ENCODE measurements around the gene VSNL1. TPM values are rescaled to one million over a fixed set of nuclear protein-coding genes. Genes with fewer than 3 reads are reported as not detected.

VSNL1 gene
- total RNA-seq (2014; rRNA removed; shearing (Covaris generic)) (95.6 and 102 TPM in 2 replicates), polyA plus RNA-seq (2016; fragmentation: Nextera tagmentation; extraction: Ambion mirVana) (87.4 and 112 TPM in 2 replicates)
- long read RNA-seq, transcript VSNL1-201 (4 exons, 1,892 nt): major isoform, 49 of 73 reads
- long read RNA-seq, partial matches to known transcripts: 4 of 73 reads
- long read RNA-seq, other reads (novel, unspliced or antisense): 20 of 73 reads

DNA sequence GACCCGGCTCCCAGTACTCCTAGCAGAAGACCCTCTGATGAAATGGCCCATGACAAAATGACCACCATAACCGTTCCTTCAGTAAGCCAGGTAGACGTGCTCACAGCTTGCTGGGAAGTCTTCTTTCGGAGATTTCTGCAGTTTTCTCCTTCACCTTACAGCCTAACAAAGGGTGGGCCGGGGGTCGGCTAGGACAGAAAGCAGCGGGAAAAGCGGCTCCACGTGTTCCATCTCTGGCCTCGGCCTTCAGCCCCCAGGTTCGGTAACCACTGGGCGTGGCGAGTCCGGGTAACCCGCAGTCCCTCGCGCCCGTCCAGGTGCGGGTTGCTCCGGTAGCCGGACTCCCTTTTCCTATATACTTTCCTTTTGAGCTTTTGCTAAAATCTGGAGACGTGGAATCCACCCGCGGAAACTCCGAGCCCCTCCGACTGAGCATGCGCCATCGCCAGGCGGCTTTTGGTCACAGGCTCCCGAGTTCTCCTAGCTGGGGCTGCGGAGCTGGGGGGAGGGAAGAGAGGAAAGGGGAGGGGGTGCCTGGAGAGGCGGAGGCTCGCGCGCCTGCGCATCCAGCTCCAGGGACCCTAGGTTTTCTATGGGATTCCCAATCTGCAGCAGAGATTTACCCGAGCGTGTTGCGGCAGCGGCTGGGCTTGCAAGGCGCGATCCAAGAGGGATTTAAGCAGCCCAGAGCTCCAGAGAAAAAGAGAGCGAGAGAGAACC is at the start of gene VSNL1:
Gene VSNL1, plus strand, starts transcription at position 604 of the 720 bp plus-strand sequence. CDS start 51,379 bp downstream, outside the sequence.
- Mint-ChIP-seq H3K9me3 (no peaks in the 10 kb centered on the region; the same call in 2 of the 3 replicates), H3K27ac (peak within 1 kb of the TSS; percentile 97), H3K27me3 (ENCODE audit: insufficient read depth, low read depth, poor library complexity) (peaks cover 16% of the 10 kb centered on the region), H3K4me3 (peak within 1 kb of the TSS; percentile 93), H3K4me1 (peaks cover 31% of the 10 kb centered on the region), H3K36me3 (ENCODE audit: low read depth) (no peaks in the 10 kb centered on the region)
- Histone ChIP-seq H3K27me3 (ENCODE audit: insufficient read depth) (peaks cover 13% of the 10 kb centered on the region), H4K20me1 (replicated peaks; ENCODE audit: insufficient read depth) (no peaks in the 10 kb centered on the region), H3K4me1 (ENCODE audit: insufficient read depth) (peaks cover 28% of the 10 kb centered on the region), H3K9me2 (ENCODE audit: insufficient read depth) (no peaks in the 10 kb centered on the region), H3K36me3 (ENCODE audit: insufficient read depth) (no peaks in the 10 kb centered on the region), H3K4me2 (peak within 1 kb of the TSS; percentile 82), H2AFZ (no peak within 1 kb of the TSS), H3K4me3 (peak within 1 kb of the TSS; percentile 82), H3F3A (replicated peaks; ENCODE audit: low read depth) (peaks cover 13% of the 10 kb centered on the region), H3K79me2 (replicated peaks; ENCODE audit: insufficient read depth) (peaks cover 34% of the 10 kb centered on the region), H3K27ac (ENCODE audit: low read depth) (peak within 1 kb of the TSS; percentile 93)
- ATAC-seq (peak; percentile 63), DNase-seq (ENCODE audit: low spot score) (peak; percentile 96)
- TF ChIP-seq, protein P1, sequence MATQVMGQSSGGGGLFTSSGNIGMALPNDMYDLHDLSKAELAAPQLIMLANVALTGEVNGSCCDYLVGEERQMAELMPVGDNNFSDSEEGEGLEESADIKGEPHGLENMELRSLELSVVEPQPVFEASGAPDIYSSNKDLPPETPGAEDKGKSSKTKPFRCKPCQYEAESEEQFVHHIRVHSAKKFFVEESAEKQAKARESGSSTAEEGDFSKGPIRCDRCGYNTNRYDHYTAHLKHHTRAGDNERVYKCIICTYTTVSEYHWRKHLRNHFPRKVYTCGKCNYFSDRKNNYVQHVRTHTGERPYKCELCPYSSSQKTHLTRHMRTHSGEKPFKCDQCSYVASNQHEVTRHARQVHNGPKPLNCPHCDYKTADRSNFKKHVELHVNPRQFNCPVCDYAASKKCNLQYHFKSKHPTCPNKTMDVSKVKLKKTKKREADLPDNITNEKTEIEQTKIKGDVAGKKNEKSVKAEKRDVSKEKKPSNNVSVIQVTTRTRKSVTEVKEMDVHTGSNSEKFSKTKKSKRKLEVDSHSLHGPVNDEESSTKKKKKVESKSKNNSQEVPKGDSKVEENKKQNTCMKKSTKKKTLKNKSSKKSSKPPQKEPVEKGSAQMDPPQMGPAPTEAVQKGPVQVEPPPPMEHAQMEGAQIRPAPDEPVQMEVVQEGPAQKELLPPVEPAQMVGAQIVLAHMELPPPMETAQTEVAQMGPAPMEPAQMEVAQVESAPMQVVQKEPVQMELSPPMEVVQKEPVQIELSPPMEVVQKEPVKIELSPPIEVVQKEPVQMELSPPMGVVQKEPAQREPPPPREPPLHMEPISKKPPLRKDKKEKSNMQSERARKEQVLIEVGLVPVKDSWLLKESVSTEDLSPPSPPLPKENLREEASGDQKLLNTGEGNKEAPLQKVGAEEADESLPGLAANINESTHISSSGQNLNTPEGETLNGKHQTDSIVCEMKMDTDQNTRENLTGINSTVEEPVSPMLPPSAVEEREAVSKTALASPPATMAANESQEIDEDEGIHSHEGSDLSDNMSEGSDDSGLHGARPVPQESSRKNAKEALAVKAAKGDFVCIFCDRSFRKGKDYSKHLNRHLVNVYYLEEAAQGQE (IDR thresholded peaks at IDR 0.05; ENCODE audit: unreplicated experiment): no peak
- no peak for TF ChIP-seq NANOG (IDR thresholded peaks at IDR 0.05; ENCODE audit: borderline replicate concordance)
- TF ChIP-seq EZH2phosphoT487 (IDR thresholded peaks at IDR 0.05; ENCODE audit: unreplicated experiment): no peak
- TF ChIP-seq, protein P2, sequence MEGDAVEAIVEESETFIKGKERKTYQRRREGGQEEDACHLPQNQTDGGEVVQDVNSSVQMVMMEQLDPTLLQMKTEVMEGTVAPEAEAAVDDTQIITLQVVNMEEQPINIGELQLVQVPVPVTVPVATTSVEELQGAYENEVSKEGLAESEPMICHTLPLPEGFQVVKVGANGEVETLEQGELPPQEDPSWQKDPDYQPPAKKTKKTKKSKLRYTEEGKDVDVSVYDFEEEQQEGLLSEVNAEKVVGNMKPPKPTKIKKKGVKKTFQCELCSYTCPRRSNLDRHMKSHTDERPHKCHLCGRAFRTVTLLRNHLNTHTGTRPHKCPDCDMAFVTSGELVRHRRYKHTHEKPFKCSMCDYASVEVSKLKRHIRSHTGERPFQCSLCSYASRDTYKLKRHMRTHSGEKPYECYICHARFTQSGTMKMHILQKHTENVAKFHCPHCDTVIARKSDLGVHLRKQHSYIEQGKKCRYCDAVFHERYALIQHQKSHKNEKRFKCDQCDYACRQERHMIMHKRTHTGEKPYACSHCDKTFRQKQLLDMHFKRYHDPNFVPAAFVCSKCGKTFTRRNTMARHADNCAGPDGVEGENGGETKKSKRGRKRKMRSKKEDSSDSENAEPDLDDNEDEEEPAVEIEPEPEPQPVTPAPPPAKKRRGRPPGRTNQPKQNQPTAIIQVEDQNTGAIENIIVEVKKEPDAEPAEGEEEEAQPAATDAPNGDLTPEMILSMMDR (conservative IDR thresholded peaks at IDR 0.05; ENCODE audit: low read depth in 2 of 2): 0 out of 4 replicates have a peak, but pooled peaks of 1 of the 2 experiments have one; percentile 6
- TF ChIP-seq ZNF331 (CRISPR knock-in tag; IDR thresholded peaks at IDR 0.05; ENCODE audit: low read depth): no peak
- peak; percentile 77 for TF ChIP-seq POLR2AphosphoS5 (IDR thresholded peaks at IDR 0.05; ENCODE audit: low read depth)
- TF ChIP-seq STAT1 (IDR thresholded peaks at IDR 0.05; ENCODE audit: unreplicated experiment): no peak
- TF ChIP-seq JUNB (IDR thresholded peaks at IDR 0.05; ENCODE audit: unreplicated experiment): no peak

DNA sequence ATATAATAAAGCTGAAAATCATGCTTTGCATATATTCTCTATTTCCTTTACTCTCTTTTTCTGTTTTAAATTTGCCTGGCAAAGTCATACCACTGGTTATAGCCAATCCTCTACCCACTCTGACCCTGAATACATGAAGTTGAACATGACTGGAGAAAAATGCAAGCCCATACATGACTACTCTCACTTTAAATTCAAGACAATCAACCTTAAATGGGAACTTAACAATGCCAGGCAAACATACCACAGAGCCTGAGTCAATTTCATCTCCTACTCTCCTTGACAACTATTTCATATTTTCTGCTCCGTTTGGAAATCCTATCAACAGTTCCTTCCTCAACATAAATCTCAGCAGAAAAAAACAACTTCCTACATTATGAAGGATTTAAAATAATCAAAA is 44.9 kb upstream of the VSNL1 start:
- Histone ChIP-seq H3F3A (replicated peaks; ENCODE audit: low read depth) (no peaks in the 10 kb centered on the region), H3K9me2 (ENCODE audit: insufficient read depth) (no peaks in the 10 kb centered on the region), H2AFZ (no peak overlapping the region), H3K4me3 (no peak overlapping the region), H4K20me1 (replicated peaks; ENCODE audit: insufficient read depth) (no peaks in the 10 kb centered on the region), H3K27me3 (ENCODE audit: insufficient read depth) (no peaks in the 10 kb centered on the region), H3K27ac (ENCODE audit: low read depth) (no peak overlapping the region), H3K4me2 (no peak overlapping the region), H3K36me3 (ENCODE audit: insufficient read depth) (no peaks in the 10 kb centered on the region), H3K4me1 (ENCODE audit: insufficient read depth) (no peaks in the 10 kb centered on the region), H3K79me2 (replicated peaks; ENCODE audit: insufficient read depth) (no peaks in the 10 kb centered on the region)
- Mint-ChIP-seq H3K27me3 (ENCODE audit: insufficient read depth, low read depth, poor library complexity) (no peaks in the 10 kb centered on the region), H3K36me3 (ENCODE audit: low read depth) (no peaks in the 10 kb centered on the region), H3K27ac (no peak overlapping the region), H3K4me3 (no peak overlapping the region), H3K4me1 (no peaks in the 10 kb centered on the region), H3K9me3 (no peaks in the 10 kb centered on the region)
- ATAC-seq (no peak), DNase-seq (ENCODE audit: low spot score) (no peak)
- no peak for TF ChIP-seq JUNB (IDR thresholded peaks at IDR 0.05; ENCODE audit: unreplicated experiment)
- no peak for TF ChIP-seq ZNF331 (CRISPR knock-in tag; IDR thresholded peaks at IDR 0.05; ENCODE audit: low read depth)
- TF ChIP-seq EZH2phosphoT487 (IDR thresholded peaks at IDR 0.05; ENCODE audit: unreplicated experiment): no peak
- no peak for TF ChIP-seq EZH2 (IDR thresholded peaks at IDR 0.05; ENCODE audit: low read depth, unreplicated experiment)
- TF ChIP-seq CREB1 (CRISPR knock-in tag; IDR thresholded peaks at IDR 0.05; ENCODE audit: low read depth): no peak
- no peak for TF ChIP-seq NANOG (IDR thresholded peaks at IDR 0.05; ENCODE audit: borderline replicate concordance)

Measured in GM23338 (cell line).